WTC11 (cell line): ENCODE measurements around the gene PISD. TPM values are rescaled to one million over a fixed set of nuclear protein-coding genes. Genes with fewer than 3 reads are reported as not detected.

ENCODE experiments used
- ATAC-seq: fragments of 200-7000 bp; cut with Tn5 transposase; 2 replicates; pipeline ENCODE4 v1.10.0; 2021; ENCODE audit warnings: mild to moderate bottlenecking, moderate library complexity
- CTCF ChIA-PET: fragments of 300-600 bp; sonication (Branson Sonifier 250); formaldehyde crosslinking; loops from one replicate; lab custom pipeline; 2021; ENCODE audit warnings: antibody characterized with exemption; lab: Charles Lee
- POLR2A ChIA-PET: fragments of 350-600 bp; sonication (Branson Sonifier 250); formaldehyde crosslinking; loops from one replicate; lab custom pipeline; 2021; ENCODE audit warnings: antibody characterized with exemption; lab: Charles Lee
- DNase-seq: peaks from one replicate; pipeline ENCODE4 v3.0.0; 2021; ENCODE audit warnings: low spot score
- H3K27ac Mint-ChIP-seq: 2 replicates; pipeline ENCODE4 v1.8.0; 2021; ENCODE audit warnings: mixed read lengths
- H3K27me3 Mint-ChIP-seq: 2 replicates; pipeline ENCODE4 v1.8.0; 2021; ENCODE audit warnings: low read depth, mild to moderate bottlenecking, moderate library complexity, mixed read lengths
- H3K36me3 Mint-ChIP-seq: 2 replicates; pipeline ENCODE4 v1.8.0; 2021; ENCODE audit warnings: mixed read lengths
- H3K4me1 Mint-ChIP-seq: 2 replicates; pipeline ENCODE4 v1.8.0; 2022; ENCODE audit warnings: mixed read lengths
- H3K4me3 Mint-ChIP-seq: 2 replicates; pipeline ENCODE4 v1.8.0; 2021; ENCODE audit warnings: mild to moderate bottlenecking, moderate library complexity, mixed read lengths
- H3K9me3 Mint-ChIP-seq: 2 replicates; pipeline ENCODE4 v1.8.0; 2021; ENCODE audit warnings: mixed read lengths
- ATF1 ChIP-seq: sonication (generic); formaldehyde crosslinking; IDR thresholded peaks from 2 replicates; pipeline ENCODE4 v1.8.1; 2023; ENCODE audit warnings: mild to moderate bottlenecking, moderate library complexity, missing genetic modification reagents
- ATF6 ChIP-seq: sonication (generic); formaldehyde crosslinking; IDR thresholded peaks from 2 replicates; pipeline ENCODE4 v1.8.1; 2023; ENCODE audit warnings: mild to moderate bottlenecking, missing genetic modification reagents
- CREM ChIP-seq: sonication (generic); formaldehyde crosslinking; IDR thresholded peaks from 2 replicates; pipeline ENCODE4 v1.8.1; 2022; ENCODE audit warnings: mild to moderate bottlenecking, missing genetic modification reagents, moderate library complexity
- ELF4 ChIP-seq: sonication (generic); formaldehyde crosslinking; IDR thresholded peaks from 2 replicates; pipeline ENCODE4 v1.8.1; 2022; ENCODE audit warnings: low read depth, mild to moderate bottlenecking, moderate library complexity, missing genetic modification reagents
- FOXJ3 ChIP-seq: sonication (generic); formaldehyde crosslinking; IDR thresholded peaks from 2 replicates; pipeline ENCODE4 v1.9.0; 2021; ENCODE audit warnings: missing genetic modification reagents, mild to moderate bottlenecking, borderline replicate concordance
- FOXP1 ChIP-seq: sonication (generic); formaldehyde crosslinking; IDR thresholded peaks from 2 replicates; pipeline ENCODE4 v1.8.0; 2022; ENCODE audit warnings: missing genetic modification reagents, mild to moderate bottlenecking, moderate library complexity, borderline replicate concordance
- IRF2 ChIP-seq: sonication (generic); formaldehyde crosslinking; IDR thresholded peaks from 2 replicates; pipeline ENCODE4 v1.8.0; 2022; ENCODE audit warnings: low read depth, missing genetic modification reagents, borderline replicate concordance
- JUN ChIP-seq: sonication (generic); formaldehyde crosslinking; IDR thresholded peaks from 2 replicates; pipeline ENCODE4 v1.8.0; 2023; ENCODE audit warnings: mild to moderate bottlenecking, missing genetic modification reagents
- MAX ChIP-seq: sonication (generic); formaldehyde crosslinking; IDR thresholded peaks from 2 replicates; pipeline ENCODE4 v1.8.0; 2022; ENCODE audit warnings: mild to moderate bottlenecking, missing genetic modification reagents
- NR2C2 ChIP-seq: sonication (generic); formaldehyde crosslinking; IDR thresholded peaks from 2 replicates; pipeline ENCODE4 v1.8.0; 2022; ENCODE audit warnings: mild to moderate bottlenecking, missing genetic modification reagents
- PRRX2 ChIP-seq: fragments of 250-450 bp; sonication (Bioruptor Pico); IDR thresholded peaks from 2 replicates; pipeline ENCODE4 v1.8.0; 2021; ENCODE audit warnings: mild to moderate bottlenecking
- RELA ChIP-seq: sonication (generic); formaldehyde crosslinking; IDR thresholded peaks from 2 replicates; pipeline ENCODE4 v1.8.1; 2022; ENCODE audit warnings: missing genetic modification reagents, mild to moderate bottlenecking, borderline replicate concordance
- STAT6 ChIP-seq: sonication (generic); formaldehyde crosslinking; conservative IDR thresholded peaks from 2 replicates; pipeline ENCODE4 v1.8.1; 2023; ENCODE audit warnings: mild to moderate bottlenecking, low read depth, missing genetic modification reagents, moderate library complexity
- TEAD1 ChIP-seq: sonication (generic); formaldehyde crosslinking; IDR thresholded peaks from 2 replicates; pipeline ENCODE4 v1.8.0; 2022; ENCODE audit warnings: mild to moderate bottlenecking, missing genetic modification reagents
- USF2 ChIP-seq: sonication (generic); formaldehyde crosslinking; IDR thresholded peaks from 2 replicates; pipeline ENCODE4 v1.8.1; 2023; ENCODE audit warnings: mild to moderate bottlenecking, missing genetic modification reagents, moderate library complexity
- ZNF263 ChIP-seq: sonication (generic); formaldehyde crosslinking; IDR thresholded peaks from 2 replicates; pipeline ENCODE4 v1.8.1; 2022; ENCODE audit warnings: low read depth, mild to moderate bottlenecking, moderate library complexity, missing genetic modification reagents
- total RNA-seq: library from RNA; stranded (reverse); gene quantifications from 3 replicates; pipeline ENCODE4 v1.2.3, GENCODE V29; 2021
- TF ChIP-seq, protein P1 (sequence below): sonication (generic); formaldehyde crosslinking; IDR thresholded peaks from 2 replicates; pipeline ENCODE4 v1.8.0; 2023; ENCODE audit warnings: missing genetic modification reagents
- TF ChIP-seq, protein P2 (sequence below): sonication (generic); formaldehyde crosslinking; IDR thresholded peaks from 2 replicates; pipeline ENCODE4 v1.8.1; 2023; ENCODE audit warnings: mild to moderate bottlenecking, moderate library complexity, missing genetic modification reagents
- TF ChIP-seq, protein P3 (sequence below): fragments of 200-600 bp; IDR thresholded peaks from 2 replicates; pipeline ENCODE4 v1.8.0; 2022; ENCODE audit warnings: antibody characterized with exemption

PISD gene
- total RNA-seq, 1 experiment from 2014 or later: 55.7 TPM

DNA sequence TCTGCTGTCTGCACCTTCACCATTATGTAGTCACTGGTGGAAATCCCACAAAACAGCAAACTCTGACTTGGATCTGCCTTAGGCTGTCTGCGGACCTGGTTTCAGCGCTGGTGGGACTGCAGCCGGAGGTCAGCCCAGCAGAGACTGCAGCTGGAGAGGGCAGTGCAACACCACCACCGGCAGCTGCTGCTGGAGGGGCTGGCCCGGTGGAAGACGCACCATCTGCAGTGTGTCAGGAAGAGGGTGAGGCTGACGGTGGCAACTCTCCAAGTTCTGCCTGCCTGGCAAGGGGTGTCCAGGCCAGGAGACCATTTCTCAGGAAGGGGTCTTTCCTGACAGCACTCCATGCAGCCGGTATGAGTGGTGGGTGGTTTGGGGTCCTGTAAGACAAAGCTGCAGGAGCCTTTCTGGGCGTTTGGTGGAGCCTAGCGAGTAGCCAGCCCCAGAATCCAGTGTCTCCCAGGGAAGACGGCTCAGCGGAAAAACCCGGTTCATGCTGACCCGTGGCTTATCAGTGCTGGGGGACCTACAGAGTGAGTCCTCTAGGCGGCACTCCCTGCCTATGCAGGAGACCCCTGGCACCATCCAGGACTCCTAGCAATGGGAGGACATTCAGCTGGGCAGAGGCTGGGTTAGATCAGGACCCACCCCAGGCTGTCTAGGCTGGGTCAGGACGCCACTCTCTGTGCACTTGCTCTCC, 50.8 kb downstream of the PISD start (continued):
- no peak for TF ChIP-seq CREM (CRISPR knock-in tag)
- TF ChIP-seq ELF4: no peak
- TF ChIP-seq FOXJ3 (CRISPR knock-in tag): no peak
- TF ChIP-seq, protein P1, sequence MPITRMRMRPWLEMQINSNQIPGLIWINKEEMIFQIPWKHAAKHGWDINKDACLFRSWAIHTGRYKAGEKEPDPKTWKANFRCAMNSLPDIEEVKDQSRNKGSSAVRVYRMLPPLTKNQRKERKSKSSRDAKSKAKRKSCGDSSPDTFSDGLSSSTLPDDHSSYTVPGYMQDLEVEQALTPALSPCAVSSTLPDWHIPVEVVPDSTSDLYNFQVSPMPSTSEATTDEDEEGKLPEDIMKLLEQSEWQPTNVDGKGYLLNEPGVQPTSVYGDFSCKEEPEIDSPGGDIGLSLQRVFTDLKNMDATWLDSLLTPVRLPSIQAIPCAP (CRISPR knock-in tag): no peak
- TF ChIP-seq ATF6 (CRISPR knock-in tag): no peak
- no peak for TF ChIP-seq PRRX2
- TF ChIP-seq IRF2 (CRISPR knock-in tag): no peak
- TF ChIP-seq FOXP1 (CRISPR knock-in tag): no peak
- TF ChIP-seq STAT6: no peak
- no peak for TF ChIP-seq MAX (CRISPR knock-in tag)
- TF ChIP-seq, protein P2, sequence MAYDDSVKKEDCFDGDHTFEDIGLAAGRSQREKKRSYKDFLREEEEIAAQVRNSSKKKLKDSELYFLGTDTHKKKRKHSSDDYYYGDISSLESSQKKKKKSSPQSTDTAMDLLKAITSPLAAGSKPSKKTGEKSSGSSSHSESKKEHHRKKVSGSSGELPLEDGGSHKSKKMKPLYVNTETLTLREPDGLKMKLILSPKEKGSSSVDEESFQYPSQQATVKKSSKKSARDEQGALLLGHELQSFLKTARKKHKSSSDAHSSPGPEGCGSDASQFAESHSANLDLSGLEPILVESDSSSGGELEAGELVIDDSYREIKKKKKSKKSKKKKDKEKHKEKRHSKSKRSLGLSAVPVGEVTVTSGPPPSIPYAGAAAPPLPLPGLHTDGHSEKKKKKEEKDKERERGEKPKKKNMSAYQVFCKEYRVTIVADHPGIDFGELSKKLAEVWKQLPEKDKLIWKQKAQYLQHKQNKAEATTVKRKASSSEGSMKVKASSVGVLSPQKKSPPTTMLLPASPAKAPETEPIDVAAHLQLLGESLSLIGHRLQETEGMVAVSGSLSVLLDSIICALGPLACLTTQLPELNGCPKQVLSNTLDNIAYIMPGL (CRISPR knock-in tag): no peak
- TF ChIP-seq, all 79 proteins: peak for 0

DNA sequence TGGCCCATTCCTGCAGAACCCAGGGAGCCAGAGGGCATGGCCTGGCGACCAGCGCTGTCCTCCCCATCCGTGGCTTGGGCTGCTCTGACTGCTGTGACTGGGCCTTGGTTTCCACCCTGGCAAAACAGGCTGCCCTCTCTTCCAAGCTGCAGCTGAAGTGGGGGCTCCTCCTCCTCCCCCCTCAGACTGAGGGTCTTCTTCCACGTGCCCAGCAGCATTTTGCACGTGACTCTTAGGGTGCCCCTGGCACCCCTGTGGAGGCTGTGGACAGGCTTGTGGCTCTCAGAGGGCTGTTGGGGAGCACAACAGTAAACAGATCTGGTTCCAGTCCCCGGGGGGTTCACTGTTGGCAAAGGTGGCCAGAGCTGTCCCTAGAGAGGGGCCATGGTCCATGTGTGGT, 51.4 kb downstream of the PISD start:
- Mint-ChIP-seq H3K27me3 (no peaks in the 10 kb centered on the region; the same call in 1 of the 2 replicates), H3K27ac (no peak overlapping the region), H3K9me3 (no peaks in the 10 kb centered on the region), H3K4me1 (no peaks in the 10 kb centered on the region), H3K36me3 (no peaks in the 10 kb centered on the region), H3K4me3 (no peak overlapping the region)
- ATAC-seq (no peak), DNase-seq (no peak)
- ChIA-PET CTCF (interaction anchor here (1.0 to 1.2 kb wide), 2 partner anchors 20 to 360 kb away, joined by 3 to 7 read pairs; no protein-coding TSS in a partner anchor), POLR2A (no interaction called here)
- TF ChIP-seq USF2 (CRISPR knock-in tag) (no peak), JUN (CRISPR knock-in tag) (no peak), ATF1 (no peak), TEAD1 (no peak), RELA (CRISPR knock-in tag) (no peak), STAT6 (no peak), NR2C2 (CRISPR knock-in tag) (no peak), ZNF263 (no peak)
- TF ChIP-seq, protein P3, sequence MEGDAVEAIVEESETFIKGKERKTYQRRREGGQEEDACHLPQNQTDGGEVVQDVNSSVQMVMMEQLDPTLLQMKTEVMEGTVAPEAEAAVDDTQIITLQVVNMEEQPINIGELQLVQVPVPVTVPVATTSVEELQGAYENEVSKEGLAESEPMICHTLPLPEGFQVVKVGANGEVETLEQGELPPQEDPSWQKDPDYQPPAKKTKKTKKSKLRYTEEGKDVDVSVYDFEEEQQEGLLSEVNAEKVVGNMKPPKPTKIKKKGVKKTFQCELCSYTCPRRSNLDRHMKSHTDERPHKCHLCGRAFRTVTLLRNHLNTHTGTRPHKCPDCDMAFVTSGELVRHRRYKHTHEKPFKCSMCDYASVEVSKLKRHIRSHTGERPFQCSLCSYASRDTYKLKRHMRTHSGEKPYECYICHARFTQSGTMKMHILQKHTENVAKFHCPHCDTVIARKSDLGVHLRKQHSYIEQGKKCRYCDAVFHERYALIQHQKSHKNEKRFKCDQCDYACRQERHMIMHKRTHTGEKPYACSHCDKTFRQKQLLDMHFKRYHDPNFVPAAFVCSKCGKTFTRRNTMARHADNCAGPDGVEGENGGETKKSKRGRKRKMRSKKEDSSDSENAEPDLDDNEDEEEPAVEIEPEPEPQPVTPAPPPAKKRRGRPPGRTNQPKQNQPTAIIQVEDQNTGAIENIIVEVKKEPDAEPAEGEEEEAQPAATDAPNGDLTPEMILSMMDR: no peak
- TF ChIP-seq, protein P2 (CRISPR knock-in tag): no peak
